GM12872 (cell line): ENCODE measurements around the gene EPHB6.

ENCODE experiments used
- TF ChIP-seq, protein P1 (sequence below): IDR thresholded peaks from 3 replicates; pipeline ENCODE4 v1.5.1; 2011; ENCODE audit warnings: low read depth, mild to moderate bottlenecking, low read length, moderate library complexity; ENCODE audit not compliant: insufficient read depth

The EPHB6 gene

GRCh38 chr7:142883571-142884285, 28.9 kb downstream of the EPHB6 start:
- TF ChIP-seq, protein P1, sequence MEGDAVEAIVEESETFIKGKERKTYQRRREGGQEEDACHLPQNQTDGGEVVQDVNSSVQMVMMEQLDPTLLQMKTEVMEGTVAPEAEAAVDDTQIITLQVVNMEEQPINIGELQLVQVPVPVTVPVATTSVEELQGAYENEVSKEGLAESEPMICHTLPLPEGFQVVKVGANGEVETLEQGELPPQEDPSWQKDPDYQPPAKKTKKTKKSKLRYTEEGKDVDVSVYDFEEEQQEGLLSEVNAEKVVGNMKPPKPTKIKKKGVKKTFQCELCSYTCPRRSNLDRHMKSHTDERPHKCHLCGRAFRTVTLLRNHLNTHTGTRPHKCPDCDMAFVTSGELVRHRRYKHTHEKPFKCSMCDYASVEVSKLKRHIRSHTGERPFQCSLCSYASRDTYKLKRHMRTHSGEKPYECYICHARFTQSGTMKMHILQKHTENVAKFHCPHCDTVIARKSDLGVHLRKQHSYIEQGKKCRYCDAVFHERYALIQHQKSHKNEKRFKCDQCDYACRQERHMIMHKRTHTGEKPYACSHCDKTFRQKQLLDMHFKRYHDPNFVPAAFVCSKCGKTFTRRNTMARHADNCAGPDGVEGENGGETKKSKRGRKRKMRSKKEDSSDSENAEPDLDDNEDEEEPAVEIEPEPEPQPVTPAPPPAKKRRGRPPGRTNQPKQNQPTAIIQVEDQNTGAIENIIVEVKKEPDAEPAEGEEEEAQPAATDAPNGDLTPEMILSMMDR: no peak

GRCh38 chr7:142884286-142884640, 29.4 kb downstream of the EPHB6 start:
- TF ChIP-seq, protein P1: no peak

DNA sequence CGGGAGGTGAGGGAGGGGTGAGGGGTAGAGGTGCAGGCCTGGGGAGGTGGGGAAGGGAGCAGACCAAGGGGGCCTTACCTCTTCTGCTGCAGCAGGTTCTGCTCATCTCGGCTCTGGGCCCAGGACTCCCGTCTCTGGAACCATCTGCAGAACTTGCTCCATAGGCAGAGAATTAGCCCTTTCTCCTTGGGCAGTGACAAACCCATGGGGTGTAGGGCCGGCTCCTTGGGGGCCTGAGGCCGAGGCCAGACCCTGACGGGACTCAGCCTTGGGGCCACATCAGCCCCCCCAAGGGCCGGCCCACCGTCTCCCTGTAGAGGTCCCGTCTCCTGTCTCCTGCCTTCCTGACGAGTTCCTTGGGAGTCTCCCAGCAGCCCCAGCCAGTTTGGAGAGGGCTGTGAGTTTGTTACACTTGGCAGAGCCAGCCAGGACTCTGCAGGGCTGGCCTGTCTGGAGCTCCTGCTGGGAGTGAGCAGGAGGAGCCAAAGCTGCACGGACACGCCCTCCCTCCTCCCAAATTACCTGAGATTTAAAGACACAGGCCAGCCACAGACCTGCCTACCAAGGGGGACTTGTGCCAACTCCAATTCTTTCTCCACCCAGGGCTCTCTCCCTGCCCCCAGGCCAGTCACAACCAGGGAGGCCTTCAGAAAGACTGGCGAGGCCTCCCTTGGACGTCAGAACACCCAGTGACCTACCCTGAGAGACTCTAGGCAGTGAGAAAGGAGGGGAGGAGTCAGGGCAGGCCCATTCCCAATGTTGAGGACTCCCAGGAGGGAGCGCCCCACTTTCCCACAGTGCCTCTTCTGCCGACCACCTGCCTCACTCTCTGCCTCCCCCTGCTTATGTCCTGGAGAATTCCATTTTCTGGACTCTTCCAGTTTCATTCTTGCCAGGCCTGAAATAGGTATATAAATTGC, 30.7 kb downstream of the EPHB6 start, which contains the start of gene TRPV6:
TRPV6 (minus strand) TSS at position 435 of the 920 bp plus-strand sequence.
- TF ChIP-seq, protein P1: no peak

- TF ChIP-seq, protein P1: no peak
Measured at GRCh38 chr7:142886866-142887265, 32.0 kb downstream of the EPHB6 start.

DNA sequence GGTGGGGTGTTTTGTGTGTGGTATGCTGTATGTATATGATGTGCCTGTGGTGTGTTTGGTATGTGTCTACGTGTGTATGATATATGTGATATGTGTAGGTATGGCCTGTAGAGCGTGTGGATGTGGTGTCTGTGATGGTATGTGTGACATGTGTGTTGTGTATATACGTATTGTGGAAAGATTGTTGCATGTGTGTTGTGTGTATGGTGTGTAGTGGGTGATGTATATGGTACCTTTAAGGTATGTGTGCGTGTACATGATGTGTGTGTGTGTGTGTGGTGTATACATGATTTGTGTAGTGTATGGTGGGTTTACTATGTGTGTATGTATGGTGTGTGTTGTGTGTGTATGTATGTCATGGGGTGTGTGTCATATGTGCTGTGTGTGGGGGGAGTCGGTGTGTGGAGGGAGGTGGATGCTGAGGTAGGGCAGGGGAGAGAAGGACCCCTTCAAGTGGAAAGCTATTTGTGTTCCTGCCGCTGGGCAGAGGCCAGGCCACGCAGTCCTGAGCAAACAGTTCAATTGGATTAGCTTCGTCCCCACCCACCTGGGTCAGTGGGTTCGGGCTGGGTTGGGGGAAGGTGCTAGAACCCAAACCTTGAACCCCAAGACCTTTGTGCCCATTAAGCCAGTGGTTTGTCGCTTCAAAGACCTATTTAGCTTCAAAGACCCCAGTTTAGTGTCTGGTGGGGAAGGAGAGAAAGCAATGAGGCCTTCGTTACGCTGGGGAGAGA, 32.6 kb downstream of the EPHB6 start:
- TF ChIP-seq, protein P1: no peak

DNA sequence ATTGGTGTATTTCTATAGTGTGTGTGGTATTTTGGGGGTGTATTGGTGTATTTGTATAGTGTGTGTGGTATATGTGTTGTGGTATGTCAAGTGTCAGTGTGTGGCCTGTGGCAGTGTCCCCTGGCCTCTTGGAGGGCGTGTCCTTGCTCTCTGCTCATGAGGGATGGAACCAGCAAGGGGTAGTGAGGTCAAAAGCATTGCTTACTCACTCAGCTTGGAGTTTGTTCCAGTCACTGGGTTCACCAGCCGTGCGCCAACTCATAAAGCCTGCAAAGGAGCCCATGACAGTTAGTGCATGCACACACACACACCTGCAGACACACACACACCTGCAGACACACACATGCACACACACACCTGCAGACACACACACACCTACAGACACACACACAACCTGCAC, 34.9 kb downstream of the EPHB6 start:
- TF ChIP-seq, protein P1: no peak

- TF ChIP-seq, protein P1: no peak
Measured at GRCh38 chr7:142890874-142891485, 36.1 kb downstream of the EPHB6 start.
